Panc1 (cell line): Measurements from ENCODE around the gene GRIN1. TPM values are rescaled to one million over a fixed set of nuclear protein-coding genes. Genes with fewer than 3 reads are reported as not detected.
A peak's percentile ranks its signal among the peaks of the same experiment; 100 is the strongest.

Experiments used
- ATAC-seq: fragments of 200-7000 bp; cut with Tn5 transposase; 2 replicates; pipeline ENCODE4 v1.9.1; 2020; ENCODE audit warnings: mild to moderate bottlenecking, moderate library complexity
- BruUV-seq: library from RNA; stranded (reverse); fragments of 400-500 nt; replicated peaks from 2 replicates; lab custom pipeline; 2021; lab: Mats Ljungman, UMichigan
- CTCF ChIA-PET: fragments of 300-600 bp; sonication (Branson Sonifier 250); formaldehyde crosslinking; loops from one replicate; lab custom pipeline; 2022; ENCODE audit warnings: antibody characterized with exemption; lab: Charles Lee
- POLR2A ChIA-PET: fragments of 300-600 bp; sonication (Branson Sonifier 250); formaldehyde crosslinking; loops from one replicate; lab custom pipeline; 2022; ENCODE audit warnings: antibody characterized with exemption; lab: Charles Lee
- DNase-seq: peaks from one replicate; pipeline ENCODE4 v3.0.0-alpha.2; 2010; ENCODE audit warnings: low read depth, low spot score
- H3K27ac ChIP-seq: 2 replicates; pipeline ENCODE4 v1.5.1; 2011; ENCODE audit warnings: mild to moderate bottlenecking, low read length, inconsistent platforms
- H3K27me3 ChIP-seq: fragments of 200-500 bp; sonication (Bioruptor generic); 2 replicates; pipeline ENCODE4 v1.6.0; 2014; ENCODE audit warnings: low read length, inconsistent platforms; ENCODE audit not compliant: control insufficient read depth, insufficient read depth
- H3K36me3 ChIP-seq: fragments of 200-500 bp; sonication (Bioruptor generic); 2 replicates; pipeline ENCODE4 v1.5.1; 2014; ENCODE audit warnings: inconsistent platforms, mild to moderate bottlenecking, low read length, moderate library complexity; ENCODE audit not compliant: control insufficient read depth, insufficient read depth
- H3K4me1 ChIP-seq: 2 replicates; pipeline ENCODE4 v1.5.1; 2011; ENCODE audit warnings: inconsistent platforms, mild to moderate bottlenecking, low read length, moderate library complexity; ENCODE audit not compliant: control insufficient read depth, insufficient read depth
- H3K4me3 ChIP-seq, 2 experiments: 2 replicates each; pipeline ENCODE4 v1.5.1; 2011 to 2012; ENCODE audit warnings: low read depth in 2 of 2, low read length in 2 of 2, mild to moderate bottlenecking in 2 of 2, inconsistent platforms in 1 of 2, moderate library complexity in 1 of 2
- H3K9me3 ChIP-seq: fragments of 200-500 bp; sonication (Bioruptor generic); 2 replicates; pipeline ENCODE4 v1.5.1; 2014; ENCODE audit warnings: low read depth, mild to moderate bottlenecking, inconsistent platforms, low read length, moderate library complexity; ENCODE audit not compliant: control insufficient read depth, insufficient read depth
- CTCF ChIP-seq: fragments of 450-650 bp; IDR thresholded peaks from 2 replicates; pipeline ENCODE4 v1.5.1; 2017; ENCODE audit warnings: mild to moderate bottlenecking
- POLR2AphosphoS5 ChIP-seq: IDR thresholded peaks from 2 replicates; pipeline ENCODE4 v1.6.1; 2012; ENCODE audit warnings: mild to moderate bottlenecking, low read depth, low read length, moderate library complexity
- REST ChIP-seq, 2 experiments: IDR thresholded peaks; 2 replicates each; pipeline ENCODE4 v1.6.1; 2011 to 2012; ENCODE audit warnings: low read depth in 2 of 2, control low read depth in 1 of 2, low read length in 1 of 2, mild to moderate bottlenecking in 1 of 2, moderate library complexity in 1 of 2; ENCODE audit not compliant: insufficient read depth in 1 of 2
- SIN3A ChIP-seq: IDR thresholded peaks from 2 replicates; pipeline ENCODE4 v1.6.1; 2012; ENCODE audit warnings: low read depth, mild to moderate bottlenecking, low read length, moderate library complexity, borderline replicate concordance; ENCODE audit not compliant: insufficient read depth
- TCF7L2 ChIP-seq: IDR thresholded peaks from 2 replicates; pipeline ENCODE4 v1.6.1; 2011; ENCODE audit warnings: mild to moderate bottlenecking, low read depth, low read length, inconsistent platforms
- in situ Hi-C: cut with HindIII; loops from 2 replicates; pipeline ENCODE4 v1.10.0; 2016; ENCODE audit warnings: low sequenced_read_pairs, low pct_unique_long_range_greater_than_20kb
- intact Hi-C: fragments of 100-400 bp; cut with micrococcal nuclease; formaldehyde crosslinking; loops from one replicate; pipeline ENCODE4 v1.10.0; 2022; ENCODE audit not compliant: unreplicated experiment
- total RNA-seq: library from RNA; stranded (reverse); gene quantifications from one replicate; pipeline ENCODE4 v1.2.1, GENCODE V29; 2021; ENCODE audit not compliant: unreplicated experiment

The GRIN1 gene
- total RNA-seq, 1 experiment from 2014 or later: 4.9 TPM

GRCh38 chr9:137188490-137189296, 49.7 kb downstream of the GRIN1 start, which contains the start of the genes ANAPC2 and SSNA1:
Gene ANAPC2, minus strand, starts transcription at chr9:137188560. Its CDS starts 28 bp downstream, at chr9:137188532.
Gene SSNA1, plus strand, starts transcription at chr9:137188676. Its CDS starts 51 bp downstream, at chr9:137188727.
- Histone ChIP-seq H3K9me3 (no peaks in the 10 kb centered on the region), H3K27me3 (no peaks in the 10 kb centered on the region), H3K27ac (peak within 1 kb of the TSS; percentile 74), H3K4me1 (peaks cover 28% of the 10 kb centered on the region), H3K4me3 (peak within 1 kb of the TSS; percentile 88 to 89), H3K36me3 (no peaks in the 10 kb centered on the region; the same call in 1 of the 2 replicates)
- ATAC-seq (peak; percentile 88), DNase-seq (peak; percentile 55)
- ChIA-PET POLR2A (interaction anchor here (0.6 kb wide), 1 partner anchor 13 kb away, joined by 3 read pairs; no protein-coding TSS in a partner anchor), CTCF (interaction anchor here (1.1 to 1.2 kb wide), 2 partner anchors 10 to 14 kb away, joined by 3 to 4 read pairs; no protein-coding TSS in a partner anchor)
- in situ Hi-C loops (no loop called here), intact Hi-C loops (no loop called here)
- TSS peak; percentile 98 for BruUV-seq
- TF ChIP-seq REST (IDR thresholded peaks at IDR 0.05; ENCODE audit: insufficient read depth in 1 of 2, low read depth in 2 of 2, low read length in 1 of 2) (0 out of 4 replicates have a peak, but pooled peaks of 1 of the 2 experiments have one; percentile 54), POLR2AphosphoS5 (peak; percentile 89), TCF7L2 (no peak), CTCF (peak; percentile 60; the same call in 1 of the 2 replicates), SIN3A (peak; percentile 84; the same call in 1 of the 2 replicates)

- H3K4me3 ChIP-seq: peak overlapping the region; percentile 88 to 89
- ChIA-PET CTCF (interaction anchor here (1.1 to 1.2 kb wide), 2 partner anchors 9 to 13 kb away, joined by 3 to 4 read pairs; no protein-coding TSS in a partner anchor), POLR2A (interaction anchor here (0.6 kb wide), 1 partner anchor 12 kb away, joined by 3 read pairs; no protein-coding TSS in a partner anchor)
- ATAC-seq (no peak; the same call in 1 of the 2 replicates), DNase-seq (no peak)
- H3K36me3 ChIP-seq: no peaks in the 10 kb centered on the region; the same call in 1 of the 2 replicates
- no peaks in the 10 kb centered on the region for H3K9me3 ChIP-seq
- peak overlapping the region; percentile 74 for H3K27ac ChIP-seq
- TF ChIP-seq POLR2AphosphoS5 (no peak), CTCF (peak; percentile 28; the same call in 1 of the 2 replicates)
- peaks cover 31% of the 10 kb centered on the region for H3K4me1 ChIP-seq
- in situ Hi-C loops: no loop called here
- no TSS peak for BruUV-seq
- no peaks in the 10 kb centered on the region for H3K27me3 ChIP-seq
- intact Hi-C loops: no loop called here
Measured at GRCh38 chr9:137189297-137190295, 50.6 kb downstream of the GRIN1 start.
